Stimulated activated CD8-positive, alpha-beta memory T cell treated with anti-CD3 and anti-CD28 coated beads, Interleukin-15, amount 100 ng/mL, for 1 hour (primary cell): Measurements from ENCODE around the gene ALG9.
"Not testable (repeated sequence)": the region's sequence is repeated elsewhere in the genome, so short reads cannot be mapped to it uniquely, and the experiment has no call there.

ENCODE experiments used
- DNase-seq: peaks from one replicate; pipeline ENCODE4 v3.0.0-alpha.2; 2020; ENCODE audit warnings: low read depth

The ALG9 gene

DNA sequence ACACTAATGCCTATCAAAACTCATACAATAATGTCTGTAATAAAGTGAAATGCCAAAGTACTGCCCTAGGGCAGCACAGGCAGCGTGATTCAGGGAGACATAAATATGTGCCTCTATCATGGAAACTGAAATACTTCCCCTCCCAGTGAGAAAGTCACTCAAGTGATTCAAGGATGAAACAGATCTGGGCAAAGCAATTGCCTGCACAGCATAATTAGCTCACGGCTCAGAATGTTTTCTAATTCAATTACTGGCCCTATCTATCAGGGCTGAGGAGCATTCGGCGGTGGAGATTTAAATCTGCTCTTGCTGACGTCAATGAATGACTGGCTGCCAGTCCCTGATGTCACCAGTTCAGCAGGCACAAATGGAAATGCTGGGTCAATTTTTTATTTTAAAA lies 77.5 kb downstream of the ALG9 start:
- DNase-seq = no peak

DNA sequence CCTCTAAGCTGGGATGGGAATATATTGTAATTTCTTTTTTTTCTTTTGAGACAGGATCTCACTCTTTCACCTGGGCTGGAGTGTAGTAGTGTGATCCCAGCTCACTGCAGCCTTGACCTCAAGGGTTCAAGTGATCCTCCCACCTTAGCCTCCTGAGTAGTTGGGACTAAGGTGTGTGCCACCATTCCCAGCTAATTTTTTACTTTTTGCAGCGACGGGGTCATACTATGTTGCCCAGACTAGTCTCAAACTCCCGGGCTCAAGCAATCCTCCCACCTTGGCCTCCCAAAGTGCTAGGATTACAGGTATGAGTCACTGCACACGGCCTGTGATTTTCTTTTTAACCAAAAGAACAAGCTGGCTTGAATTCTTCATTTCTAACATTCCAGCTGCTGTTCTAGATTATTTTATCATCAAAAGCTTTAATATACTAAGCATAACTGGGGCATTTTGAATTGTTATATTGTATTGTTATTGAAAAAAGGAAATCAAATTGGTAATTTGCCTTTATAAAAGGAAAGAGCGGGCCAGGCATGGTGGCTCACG lies 78.4 kb downstream of the ALG9 start:
- DNase-seq = no peak

DNA sequence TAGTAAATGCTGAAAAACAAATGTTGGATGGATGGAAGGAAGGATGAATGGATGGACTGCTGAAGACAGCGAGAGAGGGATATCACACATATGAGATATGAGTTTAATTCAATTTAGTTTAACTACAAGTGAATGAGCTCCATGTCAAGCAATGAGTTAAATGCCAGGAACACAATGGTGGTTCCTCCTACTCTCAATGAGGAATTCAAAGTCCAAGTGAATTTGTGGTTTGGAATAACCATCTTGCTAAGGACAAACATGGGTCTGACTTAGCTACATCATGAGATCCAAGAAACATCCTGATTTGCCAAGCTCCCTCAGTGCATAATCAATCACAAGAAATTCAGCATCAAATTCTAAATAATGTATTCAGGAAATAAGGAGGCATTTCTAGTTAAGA lies 79.1 kb downstream of the ALG9 start:
- no peak for DNase-seq

DNA sequence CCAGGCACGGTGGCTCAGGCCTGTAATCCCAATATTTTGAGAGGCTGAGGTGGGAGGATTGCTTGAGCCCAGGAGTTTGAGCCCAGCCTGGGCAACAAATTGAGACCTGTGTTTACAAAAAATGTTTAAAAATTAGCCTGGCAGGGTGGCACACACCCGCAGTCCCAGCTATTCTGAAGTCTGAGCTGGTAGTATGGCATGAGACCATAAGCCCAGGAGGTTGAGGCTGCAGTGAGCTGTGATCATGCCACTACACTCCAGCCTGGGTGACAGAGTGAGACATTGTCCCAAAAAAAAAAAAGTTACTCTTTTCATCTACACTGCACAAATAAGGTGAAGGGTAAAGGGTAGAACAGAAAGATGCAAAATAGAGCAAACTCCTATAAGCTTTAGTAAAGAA lies 82.9 kb downstream of the ALG9 start:
- no peak for DNase-seq

DNA sequence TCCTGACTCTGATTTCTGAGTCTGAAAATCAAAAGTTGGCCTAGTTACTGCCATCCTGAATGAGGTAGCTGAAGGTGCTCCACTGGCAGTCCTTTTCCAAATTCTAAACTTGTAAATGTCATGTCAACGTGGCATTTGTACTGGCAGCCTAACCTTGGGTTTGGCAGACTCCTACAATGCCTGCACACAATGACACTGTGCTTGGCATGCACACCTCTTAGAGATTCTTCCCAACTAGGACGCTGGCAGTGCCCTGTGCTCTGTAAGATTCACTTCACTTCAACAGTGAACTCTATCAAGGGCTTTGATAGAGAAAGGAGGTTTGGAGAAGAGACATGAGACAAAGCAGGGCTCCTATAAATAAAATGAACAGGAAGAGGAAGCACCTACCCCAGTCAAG lies 83.3 kb downstream of the ALG9 start:
- no peak for DNase-seq

DNA sequence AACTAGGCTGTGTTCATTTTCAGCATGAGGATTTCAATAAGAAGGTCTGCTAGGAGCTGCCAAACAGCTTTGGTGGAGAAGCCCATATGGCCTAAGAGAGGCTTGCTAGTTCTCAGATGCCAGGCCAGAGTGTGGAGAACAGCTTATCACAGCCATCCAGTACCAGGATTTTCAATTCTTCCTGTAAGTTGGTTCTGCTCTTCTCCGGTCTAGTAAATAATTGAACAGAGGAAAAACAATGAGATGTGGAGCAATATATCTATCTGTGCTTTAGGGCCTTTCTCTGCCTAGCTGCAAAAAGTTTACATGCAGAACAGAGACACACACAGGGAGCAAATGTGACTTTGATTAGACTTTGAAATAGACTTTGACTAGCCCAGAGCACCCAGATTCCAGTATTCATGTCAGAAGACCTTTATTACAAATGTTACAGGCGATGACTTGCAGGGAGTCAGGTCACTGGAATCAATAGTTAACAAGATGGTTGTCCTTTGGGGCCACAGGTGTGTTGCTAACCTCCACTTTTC lies 85.4 kb downstream of the ALG9 start:
- no peak for DNase-seq

DNA sequence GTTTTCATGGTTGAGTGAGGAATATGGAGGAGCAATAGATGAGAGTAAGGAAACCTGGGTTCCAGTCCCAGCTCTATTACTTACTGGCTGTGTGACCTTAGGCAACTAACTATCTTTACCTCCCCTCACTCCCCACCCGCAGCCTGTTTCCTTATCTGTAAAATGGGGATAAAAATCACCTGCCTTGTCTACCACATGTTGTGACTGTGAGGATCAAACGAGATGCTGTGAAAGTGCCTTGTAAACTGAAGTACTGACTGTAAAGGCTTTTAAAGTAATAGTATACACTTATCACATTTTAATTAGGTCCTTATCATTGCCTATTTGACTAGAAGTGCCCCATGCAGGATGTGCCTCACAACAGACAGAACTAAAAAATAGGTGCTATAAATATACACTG lies 86.3 kb downstream of the ALG9 start:
- no peak for DNase-seq

DNA sequence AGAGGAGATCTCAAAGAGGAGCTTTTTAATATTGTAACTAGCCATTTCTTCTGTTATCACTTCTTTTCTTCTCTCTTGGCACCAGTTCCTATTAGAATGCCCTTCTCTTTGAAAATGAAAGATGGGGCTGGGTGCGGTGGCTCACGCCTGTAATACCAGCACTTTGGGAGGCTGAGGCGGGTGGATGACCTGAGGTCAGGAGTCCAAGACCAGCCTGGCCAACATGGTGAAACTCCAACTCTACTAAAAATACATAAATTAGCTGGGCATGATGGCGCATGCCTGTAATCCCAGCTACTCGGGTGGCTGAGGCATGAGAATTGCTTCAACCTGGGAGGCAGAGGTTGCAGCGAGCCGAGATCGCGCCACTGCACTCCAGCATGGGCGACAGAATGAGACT lies 87.1 kb downstream of the ALG9 start:
- not testable (repeated sequence) for DNase-seq

DNA sequence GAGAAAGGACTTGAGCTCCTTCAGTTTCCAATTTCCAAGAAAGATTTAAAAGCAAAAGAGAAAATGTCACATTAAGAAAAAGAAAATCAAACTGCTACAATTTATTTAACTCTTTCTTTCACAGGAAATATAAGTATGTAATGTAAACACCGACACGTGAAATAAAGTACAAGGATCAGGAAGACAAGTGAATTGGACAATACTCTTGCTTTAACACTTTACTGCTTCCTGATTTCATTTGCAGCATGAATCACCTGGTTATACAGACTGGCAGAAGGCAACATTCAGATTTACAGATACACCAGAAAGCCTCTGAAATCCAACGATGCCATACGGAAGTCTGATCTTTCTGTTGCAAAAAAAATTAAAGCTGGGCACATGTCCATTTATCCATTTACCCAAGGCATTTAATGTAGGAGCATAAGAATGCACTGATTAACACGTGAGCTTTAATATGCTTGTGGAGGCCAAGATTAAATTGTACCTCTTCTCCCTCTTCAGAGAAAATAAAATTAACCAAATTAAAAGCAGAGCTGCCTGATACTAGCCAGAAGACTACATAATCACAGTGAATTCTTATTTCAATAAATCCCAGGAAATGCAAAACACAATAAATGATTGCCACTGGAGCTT lies 89.2 kb downstream of the ALG9 start:
- no peak for DNase-seq

DNA sequence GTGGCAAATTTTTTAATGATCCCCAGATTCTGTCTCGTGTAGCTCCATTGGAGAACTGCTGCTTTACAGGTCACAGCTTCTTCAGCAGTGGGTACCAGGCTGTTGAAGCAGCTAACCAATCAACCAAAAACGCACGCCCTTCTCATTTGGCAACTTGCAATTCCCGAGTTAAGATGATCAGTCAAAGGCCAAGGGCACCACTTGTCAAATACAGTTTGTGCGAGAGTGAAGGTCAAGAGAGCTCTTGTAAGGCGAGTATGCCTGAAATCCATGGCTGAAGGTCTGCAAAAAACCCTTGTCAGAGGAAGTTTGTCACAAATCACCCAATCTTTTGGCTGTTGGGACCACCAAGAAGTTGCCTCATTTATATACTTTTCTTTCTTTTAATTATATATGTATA lies 92.3 kb downstream of the ALG9 start:
- no peak for DNase-seq

DNA sequence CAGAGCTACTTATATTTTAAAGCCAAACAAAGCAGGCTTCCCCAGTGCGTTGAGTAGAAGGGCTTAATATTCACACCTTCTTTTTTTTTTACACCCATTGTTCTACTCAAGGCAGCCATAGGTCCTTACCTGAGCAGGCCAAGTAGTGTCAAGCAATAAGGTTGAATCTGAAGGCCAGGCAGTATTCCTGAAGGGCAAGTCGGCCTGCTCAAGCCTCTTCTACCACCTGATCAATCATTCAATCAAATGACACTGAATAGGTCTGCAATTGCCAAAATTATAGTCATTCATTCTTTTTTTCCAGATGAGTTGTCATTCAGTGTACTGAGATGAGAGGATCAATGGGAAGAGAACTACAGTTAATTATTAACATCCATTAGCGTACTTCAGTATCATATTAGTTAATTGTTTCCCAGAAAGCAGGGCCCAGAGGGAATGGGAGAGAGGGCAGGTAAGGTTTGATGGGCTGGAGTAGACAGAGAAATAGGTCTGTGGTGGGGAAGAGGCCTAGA lies 93.3 kb downstream of the ALG9 start:
- DNase-seq = no peak

DNA sequence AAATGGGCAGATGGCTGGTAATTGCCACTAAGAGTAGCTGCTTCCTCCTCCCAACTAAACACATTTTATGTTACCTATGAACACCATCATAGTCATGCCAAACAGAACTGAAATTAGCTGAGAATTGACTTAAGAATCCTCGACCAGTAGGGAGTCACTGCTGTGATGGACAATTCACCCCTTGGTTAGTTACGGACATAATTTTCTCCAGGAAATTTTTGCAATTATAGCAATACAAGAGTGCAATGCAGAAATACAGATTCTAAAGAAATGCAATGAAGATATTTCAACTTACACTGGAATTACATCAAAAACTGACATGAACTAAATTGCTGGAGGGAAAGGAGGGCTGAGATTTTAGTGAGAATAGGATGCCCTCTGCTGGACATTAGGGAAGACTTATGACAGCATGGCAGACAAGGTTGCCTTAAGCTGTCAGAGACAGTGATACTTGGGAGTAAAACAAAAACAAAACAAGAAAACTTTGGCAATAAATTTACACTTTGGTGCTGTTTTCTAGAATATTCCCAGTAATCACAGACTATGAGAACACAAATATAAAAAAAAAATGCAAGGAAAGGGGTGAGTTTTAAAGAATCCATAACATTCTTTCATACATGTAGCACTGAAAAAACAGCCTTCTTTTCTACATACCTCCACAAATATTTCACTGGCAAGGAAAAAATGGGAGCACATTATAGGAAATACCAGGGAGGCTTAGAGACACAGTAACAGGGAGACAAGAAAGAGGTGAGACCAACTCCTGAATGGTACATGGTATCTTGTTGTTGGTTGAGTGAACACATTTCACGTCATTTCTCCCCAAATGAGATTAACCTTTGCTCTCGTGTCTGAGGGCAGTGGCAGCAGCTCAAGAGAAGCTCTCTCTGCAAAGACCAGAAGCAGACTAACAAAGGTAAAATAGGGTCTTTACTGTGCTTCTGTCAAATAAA lies 94.0 kb downstream of the ALG9 start:
- DNase-seq = no peak

DNA sequence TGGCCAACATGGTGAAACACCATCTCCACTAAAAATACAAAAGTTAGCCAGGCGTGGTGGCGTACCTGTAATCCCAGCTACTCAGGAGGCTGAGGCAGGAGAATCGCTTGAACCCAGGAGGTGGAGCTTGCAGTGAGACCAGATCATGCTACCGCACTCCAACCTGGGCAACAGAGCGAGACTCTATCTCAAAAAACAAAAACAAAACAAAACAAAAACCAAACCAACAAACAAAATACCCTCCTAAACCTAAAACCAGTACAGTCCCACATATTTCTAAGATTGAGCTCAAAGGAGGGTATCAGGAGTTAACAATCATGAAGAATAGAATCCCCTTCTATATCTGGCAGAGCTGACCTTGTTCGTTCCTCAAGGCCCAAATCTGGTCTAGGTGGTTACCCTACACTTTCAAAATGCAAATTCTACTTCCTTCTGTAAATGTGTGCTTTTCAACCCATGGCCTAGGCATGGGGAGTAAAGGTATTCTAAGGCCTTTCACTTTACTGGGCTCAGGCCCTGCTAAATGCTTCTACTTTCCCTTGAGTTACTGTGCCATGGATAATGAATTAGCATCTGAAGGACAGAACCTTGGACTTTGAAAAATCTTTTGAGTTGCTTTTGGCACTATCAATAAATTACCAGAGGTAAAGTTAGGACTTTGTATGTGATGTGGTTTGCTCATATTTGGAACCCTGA lies 94.8 kb downstream of the ALG9 start:
- DNase-seq = no peak

DNA sequence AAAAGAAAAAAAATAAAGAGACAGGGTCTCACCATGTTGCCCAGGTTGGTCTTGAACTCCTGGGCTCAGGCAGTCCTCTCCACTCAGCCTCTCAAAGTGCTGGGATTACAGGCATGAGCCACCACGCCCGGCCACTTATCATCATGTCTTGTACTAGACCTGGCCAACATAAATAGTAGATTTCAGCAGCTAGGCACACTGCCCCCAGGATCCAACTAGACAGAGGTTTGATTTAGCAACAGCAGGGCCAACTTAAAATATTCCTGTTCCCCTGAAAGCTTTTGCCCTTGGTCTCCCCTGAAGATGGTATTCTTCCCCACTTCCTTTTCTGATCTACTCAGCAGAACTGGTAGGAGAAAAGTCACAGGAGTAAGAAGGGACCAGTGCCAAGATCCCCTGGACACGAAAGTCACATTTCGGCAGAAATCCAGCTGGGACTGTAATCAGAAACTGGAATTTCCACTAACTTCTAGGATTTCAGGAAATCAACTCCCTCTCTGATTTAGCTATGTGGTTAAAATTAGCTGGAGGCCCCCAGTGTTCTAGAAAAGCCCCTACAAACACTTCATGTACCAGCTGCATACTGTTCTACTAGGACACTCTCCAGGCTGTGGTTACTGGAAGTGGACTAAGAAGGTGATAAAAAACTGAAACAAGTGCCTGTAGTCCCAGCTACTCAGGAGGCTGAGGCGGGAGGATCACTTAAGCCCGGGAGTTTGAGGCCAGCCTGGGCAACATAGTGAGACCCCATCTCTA lies 96.2 kb downstream of the ALG9 start:
- no peak for DNase-seq

DNA sequence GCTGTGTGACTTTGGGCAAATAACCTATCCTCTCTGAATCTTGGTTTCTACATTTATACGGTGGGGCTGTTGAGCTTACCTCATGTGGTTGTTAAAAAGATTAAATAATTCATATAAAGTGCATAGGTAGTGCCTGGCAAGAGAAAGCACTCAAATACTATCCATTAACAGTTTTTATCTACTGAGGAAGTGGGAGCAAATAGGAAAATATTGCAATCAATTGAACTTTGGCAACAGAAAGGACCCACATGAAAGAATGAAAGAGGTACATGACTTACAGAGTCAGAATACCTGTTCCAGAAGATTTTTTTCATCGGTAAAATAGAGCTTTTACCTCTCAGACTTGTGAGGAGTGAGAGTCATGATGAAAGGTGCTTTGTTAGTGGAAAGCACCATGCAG lies 98.8 kb downstream of the ALG9 start:
- no peak for DNase-seq

DNA sequence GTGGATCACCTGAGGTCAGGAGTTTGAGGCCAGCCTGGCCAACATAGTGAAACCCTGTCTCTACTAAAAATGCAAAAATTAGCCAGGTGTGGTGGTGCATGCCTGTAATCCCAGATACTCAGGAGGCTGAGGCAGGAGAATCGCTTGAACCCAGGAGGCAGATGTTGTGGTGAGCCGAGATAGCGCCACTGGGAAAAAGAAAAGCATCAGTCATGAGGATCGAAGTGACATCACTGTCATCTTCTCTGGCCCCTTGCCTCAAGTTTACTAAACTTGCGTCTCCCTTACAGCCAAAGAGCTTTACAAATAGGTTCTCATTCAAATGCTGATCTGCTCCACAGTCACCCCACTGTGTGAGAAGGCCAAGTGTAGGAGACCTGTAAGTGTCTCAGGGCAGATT lies 100.2 kb downstream of the ALG9 start:
- not testable (repeated sequence) for DNase-seq

DNA sequence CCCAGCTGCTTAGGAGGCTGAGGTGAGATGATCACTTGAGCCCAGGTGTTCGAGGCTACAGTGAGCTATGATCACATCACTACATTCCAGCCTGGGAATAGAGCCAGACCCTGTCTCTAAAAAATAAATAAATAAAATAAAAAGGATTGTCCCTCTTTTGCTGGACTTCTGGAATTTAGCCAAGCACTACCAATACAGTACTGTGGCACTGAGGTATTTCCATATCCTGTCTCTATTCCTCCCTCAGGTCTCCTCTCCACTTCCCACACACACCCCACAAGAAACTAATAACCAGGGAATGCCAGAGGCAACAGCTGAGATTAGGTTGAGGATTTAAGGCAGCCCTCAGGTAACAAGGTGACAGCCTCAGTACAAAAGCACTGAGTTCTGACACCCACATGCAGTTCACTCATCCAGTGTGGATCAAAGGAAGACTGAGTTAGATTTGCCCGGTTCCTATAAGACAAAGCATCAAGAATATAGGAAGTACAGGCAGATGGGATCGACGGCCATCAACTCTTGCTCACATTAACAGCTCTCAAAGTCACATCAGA lies 100.7 kb downstream of the ALG9 start:
- no peak for DNase-seq

DNA sequence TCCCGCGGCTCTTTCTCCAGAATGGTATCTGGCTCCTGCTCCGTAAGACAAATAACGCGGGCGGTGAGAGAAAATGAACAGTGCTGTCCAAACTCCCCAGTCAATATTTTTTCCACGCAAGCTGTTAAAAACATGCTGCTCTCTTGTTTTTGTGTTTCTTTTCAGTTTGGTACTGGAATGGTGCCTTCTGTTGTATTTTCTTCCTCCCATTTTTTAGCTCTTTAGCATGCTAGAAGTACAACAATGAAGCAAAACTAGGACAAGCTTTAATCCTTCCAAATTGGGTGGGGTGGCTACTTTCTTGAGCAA lies 104.6 kb downstream of the ALG9 start:
- no peak for DNase-seq

DNA sequence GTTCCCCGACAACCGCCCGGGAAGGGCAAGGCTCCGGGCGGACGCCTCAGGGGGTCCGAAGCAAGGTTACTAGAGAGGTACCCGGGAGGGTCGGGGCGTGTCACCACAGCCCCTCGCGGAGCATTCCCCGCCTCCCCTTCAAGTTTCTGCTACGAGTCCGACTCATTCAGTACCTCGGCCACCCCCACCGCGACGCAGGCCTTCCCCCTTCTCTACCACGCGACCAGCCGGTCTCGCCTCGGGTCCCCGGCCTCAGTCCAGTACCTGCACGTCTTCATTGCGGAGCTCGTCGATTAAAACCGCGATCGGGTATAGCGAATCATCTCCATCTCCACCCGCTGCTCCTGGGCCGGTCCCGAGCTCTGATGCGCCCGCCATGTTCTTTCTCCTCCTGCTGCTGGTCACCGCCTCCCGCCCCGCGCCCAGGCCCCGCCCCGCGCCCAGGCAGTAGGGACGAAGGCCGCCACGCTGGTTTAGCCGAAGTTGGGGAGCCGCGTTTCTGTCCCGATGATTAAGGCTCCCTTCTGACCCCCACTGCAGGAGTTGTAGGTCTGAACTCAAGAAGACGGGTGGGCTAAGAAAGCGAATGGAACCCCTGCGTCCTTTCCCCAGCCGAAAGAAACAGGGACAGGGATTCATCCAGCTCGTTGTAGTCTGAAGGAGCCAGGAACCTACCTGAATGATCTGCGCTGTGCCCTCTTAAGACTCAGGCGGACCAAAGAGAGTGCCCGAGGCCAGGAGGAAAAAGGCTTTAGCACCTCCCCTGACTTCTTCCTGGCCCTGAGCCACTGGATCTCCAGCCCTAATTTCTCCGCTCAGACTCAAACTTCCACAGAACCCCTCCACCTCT lies 105.2 kb downstream of the ALG9 start, which contains the start of gene PPP2R1B:
Gene PPP2R1B, minus strand, starts transcription at position 406 of the 850 bp plus-strand sequence. Its CDS starts 28 bp downstream, at position 378.
- DNase-seq = peak; percentile 44

DNA sequence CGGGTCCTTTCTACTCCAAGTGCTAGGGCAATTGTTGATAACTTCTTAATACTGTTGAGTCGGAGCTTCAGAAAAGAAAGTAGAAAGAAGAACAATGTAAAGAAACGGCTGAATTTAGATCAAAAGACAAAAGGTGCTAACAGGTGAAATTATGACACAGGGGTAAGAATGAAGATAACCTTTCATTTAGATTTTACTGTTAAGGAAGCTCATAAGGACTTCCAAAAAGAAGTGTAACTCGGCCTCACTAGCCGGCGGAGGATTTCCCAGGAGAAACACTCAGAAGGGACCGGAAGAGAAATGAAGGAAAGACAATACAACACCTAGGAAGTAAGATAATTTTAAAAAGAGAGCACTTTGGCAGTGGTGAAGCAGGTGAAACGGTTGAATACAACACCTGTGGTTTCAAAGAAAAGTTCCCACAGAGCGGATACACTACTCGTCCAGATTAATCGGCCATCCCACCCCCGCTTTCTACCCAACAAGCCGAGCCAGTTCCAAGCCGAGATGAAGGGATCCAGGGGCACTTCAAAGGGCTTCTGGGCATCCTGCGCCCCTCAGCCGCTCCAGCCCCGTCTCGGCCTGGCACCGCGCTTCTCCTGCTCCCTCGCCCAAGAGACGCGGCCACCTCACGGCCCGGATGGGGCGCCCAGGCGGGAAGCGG lies 105.9 kb downstream of the ALG9 start:
- DNase-seq = no peak
